GM13977 (cell line): ENCODE measurements around the gene PDCD11.
"Not testable (repeated sequence)": the region's sequence is repeated elsewhere in the genome, so short reads cannot be mapped to it uniquely, and the experiment has no call there.

Source experiments
- DNase-seq: peaks from one replicate; pipeline ENCODE4 v3.0.0; 2012; ENCODE audit warnings: low spot score
- in situ Hi-C: fragments of 300-500 bp; cut with MboI; formaldehyde crosslinking; loops from one replicate; pipeline ENCODE4 v1.12.0; 2022; ENCODE audit warnings: low sequenced_read_pairs, low pct_unique_long_range_greater_than_20kb, mixed read lengths, inconsistent platforms; ENCODE audit not compliant: unreplicated experiment
- TF ChIP-seq, protein P1 (sequence below): IDR thresholded peaks from 2 replicates; pipeline ENCODE4 v1.5.1; 2012; ENCODE audit warnings: mild to moderate bottlenecking, control low read depth; ENCODE audit not compliant: insufficient read depth; ENCODE audit errors: extremely low read depth, missing control alignments

Gene PDCD11

DNA sequence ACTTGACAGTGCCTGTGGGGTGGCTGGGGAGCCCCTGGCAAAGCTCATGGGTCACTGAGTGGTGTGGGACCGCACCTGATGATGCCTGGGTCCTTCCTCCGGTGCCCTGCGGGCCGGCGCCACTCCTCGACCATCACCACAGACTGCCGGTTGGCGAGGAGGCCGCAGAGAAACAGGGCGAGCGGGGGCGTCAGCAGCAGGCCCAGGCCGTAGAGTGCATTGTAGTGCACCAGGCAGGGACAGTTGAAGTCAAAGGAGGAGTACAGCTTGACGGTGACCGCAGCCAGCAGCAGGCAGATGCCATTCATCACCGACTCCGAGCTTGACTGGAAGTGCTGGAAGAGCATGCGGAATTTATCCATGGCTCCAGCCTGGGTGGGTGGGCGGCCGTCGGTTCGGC, 82.2 kb downstream of the PDCD11 start:
- in situ Hi-C loops, result loop anchor here (5.0 to 25.0 kb wide), 2 partner anchors 66 to 641 kb away; partner anchors contain the start of gene CYP17A1
- TF ChIP-seq, protein P1, sequence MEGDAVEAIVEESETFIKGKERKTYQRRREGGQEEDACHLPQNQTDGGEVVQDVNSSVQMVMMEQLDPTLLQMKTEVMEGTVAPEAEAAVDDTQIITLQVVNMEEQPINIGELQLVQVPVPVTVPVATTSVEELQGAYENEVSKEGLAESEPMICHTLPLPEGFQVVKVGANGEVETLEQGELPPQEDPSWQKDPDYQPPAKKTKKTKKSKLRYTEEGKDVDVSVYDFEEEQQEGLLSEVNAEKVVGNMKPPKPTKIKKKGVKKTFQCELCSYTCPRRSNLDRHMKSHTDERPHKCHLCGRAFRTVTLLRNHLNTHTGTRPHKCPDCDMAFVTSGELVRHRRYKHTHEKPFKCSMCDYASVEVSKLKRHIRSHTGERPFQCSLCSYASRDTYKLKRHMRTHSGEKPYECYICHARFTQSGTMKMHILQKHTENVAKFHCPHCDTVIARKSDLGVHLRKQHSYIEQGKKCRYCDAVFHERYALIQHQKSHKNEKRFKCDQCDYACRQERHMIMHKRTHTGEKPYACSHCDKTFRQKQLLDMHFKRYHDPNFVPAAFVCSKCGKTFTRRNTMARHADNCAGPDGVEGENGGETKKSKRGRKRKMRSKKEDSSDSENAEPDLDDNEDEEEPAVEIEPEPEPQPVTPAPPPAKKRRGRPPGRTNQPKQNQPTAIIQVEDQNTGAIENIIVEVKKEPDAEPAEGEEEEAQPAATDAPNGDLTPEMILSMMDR, result no peak
- no peak for DNase-seq

DNA sequence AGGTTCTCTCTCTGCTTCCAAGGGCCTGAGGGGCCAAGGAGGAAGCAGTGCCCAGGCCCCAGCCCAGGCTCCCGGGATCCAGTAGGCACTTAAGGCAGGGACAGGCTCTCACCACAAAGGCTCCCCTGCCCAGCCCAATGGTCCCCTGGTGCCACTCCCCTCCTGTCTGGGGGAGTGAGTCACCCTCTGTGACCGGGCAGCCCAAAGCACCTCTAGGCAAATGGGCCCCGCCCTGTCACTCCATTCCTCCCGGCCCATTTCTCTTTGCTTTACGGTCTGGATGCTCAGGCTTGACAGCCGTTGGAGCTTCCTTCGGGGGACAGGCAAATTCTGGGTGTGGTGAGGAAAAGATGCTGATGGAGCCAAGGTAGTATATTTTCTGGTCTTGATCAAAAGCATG, 82.7 kb downstream of the PDCD11 start, which contains the start of gene CALHM3:
TSS of gene CALHM3 (minus strand) at position 106 of the 400 bp plus-strand sequence. CDS start 208 bp downstream, outside the sequence.
- DNase-seq, result no peak
- TF ChIP-seq, protein P1, result no peak
- in situ Hi-C loops, result loop anchor here (5.0 to 25.0 kb wide), 2 partner anchors 67 to 642 kb away; partner anchors contain the start of gene CYP17A1

DNA sequence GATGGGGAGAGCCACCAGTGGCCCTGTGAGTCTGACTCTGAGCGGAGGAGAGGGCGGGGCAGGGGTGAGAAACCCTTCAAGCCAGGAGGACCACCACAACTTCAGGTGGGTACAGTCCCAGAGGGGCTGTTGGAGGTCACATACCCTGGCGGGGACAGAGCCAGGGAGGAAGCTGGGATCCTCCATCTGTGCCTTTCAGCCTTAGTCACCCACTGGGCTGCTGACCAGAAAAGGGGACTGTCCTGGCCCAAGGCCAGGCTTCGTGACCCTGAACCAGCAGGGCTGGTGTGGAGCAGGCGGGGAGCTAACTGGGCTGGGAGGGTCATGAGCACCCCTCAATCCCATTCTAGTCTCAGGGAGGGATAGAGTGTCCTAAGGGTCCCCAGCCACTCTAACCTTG, 84.1 kb downstream of the PDCD11 start:
- TF ChIP-seq, protein P1, result no peak
- no peak for DNase-seq
- in situ Hi-C loops, result loop anchor here (25.0 kb wide), 1 partner anchor 643 kb away; the partner anchor contains the start of gene CYP17A1

DNA sequence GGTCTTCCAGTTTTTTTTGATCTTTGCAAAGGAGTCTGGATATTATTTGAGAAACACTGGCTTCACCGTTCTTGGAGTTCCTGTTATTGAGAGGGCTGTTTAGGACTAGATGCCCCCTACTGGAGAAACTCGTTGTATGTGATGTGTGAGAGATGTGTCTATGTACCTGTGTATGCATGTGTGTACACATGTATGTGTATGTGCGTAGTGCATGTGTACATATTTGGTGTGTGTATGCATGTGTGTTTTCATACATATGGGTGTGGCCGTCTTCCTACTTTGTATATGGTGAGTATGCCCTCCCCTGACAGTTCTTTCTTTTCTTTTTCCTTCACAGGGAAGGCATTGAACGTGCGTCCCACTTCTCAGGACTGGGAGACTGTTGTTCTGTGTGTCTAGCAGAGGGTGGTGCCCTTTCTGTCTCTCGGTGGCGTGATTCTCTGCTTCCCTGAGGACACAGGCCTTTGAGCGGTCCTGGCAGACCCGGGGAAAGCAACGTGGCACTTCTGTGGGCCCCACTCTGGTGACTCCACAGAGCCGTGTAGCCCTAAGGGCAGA, 85.6 kb downstream of the PDCD11 start:
- peak; percentile 84 for DNase-seq
- in situ Hi-C loops, result loop anchor here (25.0 kb wide), 1 partner anchor 645 kb away; the partner anchor contains the start of gene CYP17A1
- TF ChIP-seq, protein P1, result peak; percentile 63

DNA sequence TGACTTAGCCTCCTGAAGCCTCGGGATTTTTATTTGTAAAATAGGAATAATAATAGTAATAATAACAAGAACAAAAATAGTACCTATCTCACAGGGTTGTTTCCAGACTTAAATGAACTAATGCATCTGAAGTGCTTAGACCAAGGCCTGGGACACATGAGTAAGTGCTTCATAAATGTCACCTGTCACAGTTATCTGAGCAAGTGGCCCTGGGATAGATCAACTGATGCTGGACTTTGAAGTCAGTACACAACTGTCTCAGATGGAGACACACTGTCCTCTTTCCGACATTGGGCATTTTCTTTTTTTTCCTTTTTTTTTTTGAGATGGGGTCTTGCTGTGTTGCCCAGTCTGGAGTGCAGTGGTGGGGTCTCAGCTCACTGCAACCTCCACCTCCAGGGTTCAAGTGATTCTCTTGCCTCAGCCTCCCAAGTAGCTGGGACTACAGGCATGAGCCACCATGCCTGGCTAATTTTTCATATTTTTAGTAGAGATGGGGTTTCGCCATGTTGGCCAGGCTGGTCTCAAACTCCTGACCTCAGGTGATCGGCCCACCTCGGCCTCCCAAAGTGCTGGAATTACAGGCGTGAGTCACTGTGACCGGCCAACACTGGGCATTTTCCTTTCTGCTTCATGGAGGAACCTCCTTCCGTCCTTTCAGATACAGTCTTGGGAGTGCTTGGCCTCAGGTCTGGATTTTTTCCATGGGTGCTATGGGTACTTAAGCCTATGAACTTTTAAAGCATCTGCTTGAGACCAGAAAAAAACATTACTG, 90.4 kb downstream of the PDCD11 start:
- in situ Hi-C loops, result loop anchor here (25.0 kb wide), 1 partner anchor 650 kb away; the partner anchor contains the start of gene CYP17A1
- not testable (repeated sequence) for DNase-seq

DNA sequence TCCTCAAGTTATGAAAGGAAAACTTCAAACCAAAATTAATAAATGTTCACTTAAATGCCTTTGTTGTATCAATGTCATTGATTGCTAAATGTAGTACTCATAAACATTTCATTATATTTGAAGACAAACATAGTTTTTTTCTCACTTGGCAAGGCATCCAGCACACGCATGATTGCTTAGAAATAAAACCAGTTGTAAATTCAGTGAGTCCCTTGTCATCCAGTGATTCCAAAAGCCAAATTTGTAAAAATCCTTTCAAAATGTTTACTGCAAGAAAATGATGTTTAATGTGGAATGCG, 90.9 kb downstream of the PDCD11 start:
- in situ Hi-C loops, result loop anchor here (25.0 kb wide), 1 partner anchor 650 kb away; the partner anchor contains the start of gene CYP17A1
- TF ChIP-seq, protein P1, result no peak
- no peak for DNase-seq

DNA sequence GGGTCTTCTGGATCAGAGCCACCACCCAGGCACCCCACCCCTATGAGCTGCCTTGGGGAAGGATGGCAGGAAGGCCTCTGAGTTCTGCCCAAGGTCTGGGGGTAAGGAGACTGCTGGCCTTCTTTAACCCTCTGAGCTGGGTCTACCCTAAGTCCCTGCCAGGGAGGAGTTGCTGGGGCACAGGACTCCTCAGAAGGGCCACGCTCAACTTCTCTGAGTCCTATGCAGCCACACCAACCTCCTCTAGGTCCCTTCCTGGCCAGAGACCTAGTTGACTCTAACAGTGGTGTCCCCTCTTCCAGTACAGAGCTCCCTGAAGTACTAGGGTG, 94.5 kb downstream of the PDCD11 start:
- in situ Hi-C loops, result loop anchor here (25.0 kb wide), 1 partner anchor 654 kb away; the partner anchor contains the start of gene CYP17A1
- TF ChIP-seq, protein P1, result no peak
- no peak for DNase-seq
